Gastrocnemius medialis (tissue), 4 donors: ENCODE results near the gene ZNHIT3. TPM values are rescaled to one million over a fixed set of nuclear protein-coding genes. Genes with fewer than 3 reads are reported as not detected.

Experiments
- ATAC-seq, 2 donors: fragments of 150-250 bp; one replicate each; pipeline ENCODE4 v1.9.1; 2016
- DNase-seq, 2 donors: peaks; one replicate each; pipeline ENCODE4 v3.0.0-alpha.2; 2019
- H3K27ac ChIP-seq, 4 donors: fragments of 200-600 bp; sonication (generic); 1 replicate in 1 of 4; 2 replicates in 3 of 4; pipeline ENCODE4 v1.5.1; 2016 to 2018; ENCODE audit warnings: mild to moderate bottlenecking in 2 of 4, moderate library complexity in 1 of 4
- H3K27me3 ChIP-seq, 3 donors: fragments of 200-600 bp; sonication (generic) in 2 of 3; 1 replicate in 1 of 3; 2 replicates in 2 of 3; pipeline versions ENCODE4 v1.5.1 to v1.6.0; 2016 to 2019; ENCODE audit warnings: mild to moderate bottlenecking in 1 of 3, moderate library complexity in 1 of 3
- H3K36me3 ChIP-seq, 2 donors: fragments of 200-600 bp; sonication (generic) in 1 of 2; one replicate each; pipeline ENCODE4 v1.5.1; 2017 to 2018
- H3K4me1 ChIP-seq, 2 donors: fragments of 200-600 bp; sonication (generic) in 1 of 2; one replicate each; pipeline ENCODE4 v1.5.1; 2016 to 2017; ENCODE audit warnings: mild to moderate bottlenecking in 2 of 2
- H3K4me3 ChIP-seq, 4 donors: fragments of 200-600 bp; sonication (generic) in 3 of 4; 1 replicate in 1 of 4; 2 replicates in 3 of 4; pipeline ENCODE4 v1.5.1; 2016 to 2019; ENCODE audit warnings: mild to moderate bottlenecking in 2 of 4
- H3K9me3 ChIP-seq, 3 donors: fragments of 200-600 bp; sonication (generic) in 2 of 3; 1 replicate in 1 of 3; 2 replicates in 2 of 3; pipeline ENCODE4 v1.5.1; 2016 to 2019
- CTCF ChIP-seq, 5 experiments: fragments of 450-650 bp in 3 of 5; fragments of 200-600 bp in 2 of 5; sonication (generic) in 2 of 5; IDR thresholded peaks in 4 of 5; conservative IDR thresholded peaks in 1 of 5; 1 replicate in 4 of 5; 2 replicates in 1 of 5; pipeline ENCODE4 v1.5.1; 2016 to 2019; ENCODE audit warnings: antibody characterized with exemption in 5 of 5, mild to moderate bottlenecking in 3 of 5, moderate library complexity in 3 of 5
- POLR2A ChIP-seq, 2 donors: fragments of 450-650 bp; IDR thresholded peaks; one replicate each; pipeline ENCODE4 v1.6.1; 2017; ENCODE audit warnings: antibody characterized with exemption in 2 of 2, mild to moderate bottlenecking in 2 of 2, moderate library complexity in 2 of 2
- in situ Hi-C, 4 donors: fragments of 200-750 bp; cut with MboI; loops; one replicate each; pipeline versions ENCODE4 v1.15.0 to v1.8.0; 2017; ENCODE audit warnings: low sequenced_read_pairs in 4 of 4
- intact Hi-C: fragments of 100-400 bp; cut with DNase I; formaldehyde crosslinking; loops from one replicate; pipeline ENCODE4 v1.15.1; 2023; ENCODE audit warnings: low total_unique reads
- total RNA-seq, 4 donors: library from RNA; depleted of rRNA; stranded (reverse); fragments of >200 nt; gene quantifications; one replicate each; pipeline versions ENCODE4 v1.1.0 to v1.2.3, GENCODE V29; 2016

Gene ZNHIT3
- total RNA-seq, 4 donors from 2014 or later: 33.4 to 52.7 (median 39.3) TPM

- Histone ChIP-seq H3K9me3 (no peaks in the 10 kb centered on the region), H3K36me3 (peaks cover 0 to 16% of the 10 kb centered on the region in 2 donors), H3K4me3 (no peak overlapping the region), H3K27me3 (no peaks in the 10 kb centered on the region), H3K27ac (no peak overlapping the region), H3K4me1 (no peaks in the 10 kb centered on the region)
- in situ Hi-C loops (no loop called here), intact Hi-C loops (no loop called here)
- TF ChIP-seq CTCF (IDR thresholded peaks at IDR 0.05 in 4 of 5, conservative IDR thresholded peaks at IDR 0.05 in 1 of 5) (no peak), POLR2A (IDR thresholded peaks at IDR 0.05) (no peak)
- ATAC-seq (no peak), DNase-seq (no peak)
These were observed 29.4 kb downstream of the ZNHIT3 start for GRCh38 chr17:36515837-36516236.

DNA sequence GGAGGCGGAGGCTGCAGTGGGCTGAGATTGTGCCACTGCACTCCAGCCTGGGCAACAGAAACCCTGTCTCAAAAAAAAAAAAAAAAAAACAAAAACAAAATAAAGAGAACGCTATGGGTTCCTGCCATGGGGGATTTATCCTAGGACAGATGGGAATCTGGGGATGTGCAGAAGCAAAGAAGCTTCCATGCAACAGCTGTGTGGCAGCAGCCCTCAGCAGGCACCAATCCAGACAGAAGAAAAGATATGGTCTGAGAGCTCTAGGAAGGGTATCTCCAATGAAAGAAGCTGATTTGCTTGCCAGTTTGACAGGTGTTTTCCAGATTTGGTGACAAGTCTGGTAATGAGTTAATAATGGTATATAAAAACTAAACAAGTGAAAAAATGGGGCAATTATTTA lies 36.6 kb downstream of the ZNHIT3 start:
- H3K36me3 ChIP-seq: peaks cover 0 to 46% of the 10 kb centered on the region in 2 donors
- ATAC-seq (no peak), DNase-seq (no peak)
- no peak overlapping the region for H3K27ac ChIP-seq
- no peak overlapping the region for H3K4me3 ChIP-seq
- H3K9me3 ChIP-seq: no peaks in the 10 kb centered on the region
- intact Hi-C loops: no loop called here
- TF ChIP-seq POLR2A (IDR thresholded peaks at IDR 0.05): no peak
- no peak for TF ChIP-seq CTCF (IDR thresholded peaks at IDR 0.05 in 4 of 5, conservative IDR thresholded peaks at IDR 0.05 in 1 of 5)
- no peaks in the 10 kb centered on the region for H3K4me1 ChIP-seq
- in situ Hi-C loops: no loop called here
- no peaks in the 10 kb centered on the region for H3K27me3 ChIP-seq

- intact Hi-C loops (no loop called here), in situ Hi-C loops (no loop called here)
- TF ChIP-seq CTCF (IDR thresholded peaks at IDR 0.05 in 4 of 5, conservative IDR thresholded peaks at IDR 0.05 in 1 of 5) (no peak), POLR2A (IDR thresholded peaks at IDR 0.05) (no peak)
- no peaks in the 10 kb centered on the region for H3K9me3 ChIP-seq
- DNase-seq: no peak
- no peak overlapping the region for H3K27ac ChIP-seq
- peaks cover 0 to 47% of the 10 kb centered on the region in 2 donors for H3K36me3 ChIP-seq
- peaks cover 0 to 9% of the 10 kb centered on the region in 2 donors for H3K4me1 ChIP-seq
- no peak for ATAC-seq
- H3K27me3 ChIP-seq: no peaks in the 10 kb centered on the region
- H3K4me3 ChIP-seq: no peak overlapping the region
These were observed 38.0 kb downstream of the ZNHIT3 start for GRCh38 chr17:36524428-36524876.

GRCh38 chr17:36525113-36525512 lies 38.6 kb downstream of the ZNHIT3 start:
- Histone ChIP-seq H3K27ac (no peak overlapping the region), H3K9me3 (no peaks in the 10 kb centered on the region), H3K4me1 (peaks cover 0 to 9% of the 10 kb centered on the region in 2 donors), H3K4me3 (no peak overlapping the region), H3K36me3 (peaks cover 0 to 53% of the 10 kb centered on the region in 2 donors), H3K27me3 (no peaks in the 10 kb centered on the region)
- TF ChIP-seq CTCF (IDR thresholded peaks at IDR 0.05 in 4 of 5, conservative IDR thresholded peaks at IDR 0.05 in 1 of 5) (no peak), POLR2A (IDR thresholded peaks at IDR 0.05) (no peak)
- ATAC-seq (no peak), DNase-seq (no peak)
- in situ Hi-C loops: loop anchor here in 1 of 4 donors (25.0 kb wide), 2 partner anchors 938 to 1087 kb away; partner anchors contain the start of genes AP2B1, PEX12 and SYNRG
- intact Hi-C loops: no loop called here

- in situ Hi-C loops: loop anchor here in 1 of 4 donors (25.0 kb wide), 2 partner anchors 939 to 1086 kb away; partner anchors contain the start of genes AP2B1, PEX12 and SYNRG
- H3K4me3 ChIP-seq: no peak overlapping the region
- intact Hi-C loops: no loop called here
- peaks cover 0 to 9% of the 10 kb centered on the region in 2 donors for H3K4me1 ChIP-seq
- TF ChIP-seq CTCF (IDR thresholded peaks at IDR 0.05 in 4 of 5, conservative IDR thresholded peaks at IDR 0.05 in 1 of 5) (no peak), POLR2A (IDR thresholded peaks at IDR 0.05) (no peak)
- no peak for ATAC-seq
- DNase-seq: no peak
- H3K27me3 ChIP-seq: no peaks in the 10 kb centered on the region
- no peak overlapping the region for H3K27ac ChIP-seq
- H3K9me3 ChIP-seq: no peaks in the 10 kb centered on the region
- H3K36me3 ChIP-seq: peaks cover 0 to 51% of the 10 kb centered on the region in 2 donors
These were observed 39.4 kb downstream of the ZNHIT3 start for GRCh38 chr17:36525888-36526287.
